Panc1 (cell line): Measurements from ENCODE around the gene MEAF6.

ENCODE experiments used
- CTCF ChIP-seq: fragments of 450-650 bp; IDR thresholded peaks from 2 replicates; pipeline ENCODE4 v1.5.1; 2017; ENCODE audit warnings: mild to moderate bottlenecking
- REST ChIP-seq, 2 experiments: IDR thresholded peaks; 2 replicates each; pipeline ENCODE4 v1.6.1; 2011 to 2012; ENCODE audit warnings: low read depth in 2 of 2, control low read depth in 1 of 2, low read length in 1 of 2, mild to moderate bottlenecking in 1 of 2, moderate library complexity in 1 of 2; ENCODE audit not compliant: insufficient read depth in 1 of 2

- TF ChIP-seq CTCF: no peak
- TF ChIP-seq REST (IDR thresholded peaks at IDR 0.05; ENCODE audit: insufficient read depth in 1 of 2, low read depth in 2 of 2, low read length in 1 of 2): no peak
Observed at GRCh38 chr1:37553927-37554808, 39.6 kb upstream of the MEAF6 start, which contains the start of gene SNIP1.
